Psoas muscle (tissue), 8 donors: Measurements from ENCODE around the gene RFX1. TPM values are rescaled to one million over a fixed set of nuclear protein-coding genes. Genes with fewer than 3 reads are reported as not detected.
"Not testable (repeated sequence)": the region's sequence is repeated elsewhere in the genome, so short reads cannot be mapped to it uniquely, and the experiment has no call there.

Source experiments
- ATAC-seq, 4 donors: fragments of 200-7000 bp; cut with Tn5 transposase; one replicate each; pipeline ENCODE4 v1.9.1; 2020; ENCODE audit warnings: moderate library complexity in 3 of 4, mild to moderate bottlenecking in 2 of 4
- DNase-seq, 2 donors: peaks; one replicate each; pipeline ENCODE4 v3.0.0-alpha.2; 2020
- H3K27ac ChIP-seq: fragments of 200-600 bp; one replicate; pipeline ENCODE4 v1.8.0; 2022
- H3K27me3 ChIP-seq, 3 donors: fragments of 200-600 bp in 1 of 3; one replicate each; pipeline versions ENCODE4 v1.6.1 to v1.8.0; 2013 to 2022; ENCODE audit warnings: low read length in 2 of 3, mild to moderate bottlenecking in 2 of 3, moderate library complexity in 1 of 3; ENCODE audit not compliant: insufficient read depth in 3 of 3
- H3K36me3 ChIP-seq, 2 donors: fragments of 200-600 bp in 1 of 2; one replicate each; pipeline versions ENCODE4 v1.6.1 to v1.8.0; 2013 to 2022; ENCODE audit warnings: low read depth in 1 of 2, mild to moderate bottlenecking in 1 of 2, moderate library complexity in 1 of 2; ENCODE audit not compliant: insufficient read depth in 1 of 2
- H3K4me1 ChIP-seq: fragments of 200-600 bp; one replicate; pipeline ENCODE4 v1.8.0; 2022
- H3K4me3 ChIP-seq: fragments of 200-600 bp; one replicate; pipeline ENCODE4 v1.8.0; 2022; ENCODE audit warnings: mild to moderate bottlenecking
- H3K9me3 ChIP-seq: fragments of 200-600 bp; one replicate; pipeline ENCODE4 v1.8.0; 2022
- WGBS, 3 donors: extraction: QIAGEN DNeasy Blood & Tissue Kit; methylation state at CpG; one replicate each; pipeline versions ENCODE4 v1.1.6 to v1.1.7; 2013; 5-methylcytosine and 5-hydroxymethylcytosine counted together
- intact Hi-C, 2 donors: fragments of 100-400 bp; cut with DNase I; formaldehyde crosslinking; loops; one replicate each; pipeline versions ENCODE4 v1.11.0 to v1.14.2; 2022
- polyA plus RNA-seq, 3 donors: library from polyadenylated mRNA; stranded (reverse); fragments of 200-250 nt; gene quantifications; one replicate each; pipeline ENCODE4 v1.2.3, GENCODE V29; 2013
- total RNA-seq, 4 donors: library from RNA; stranded (reverse); fragmentation: NEBNext Ultra II Directional in 2 of 4; extraction: Animal tissue kit (Norgen Biotek cat#: 25700) in 2 of 4; gene quantifications; one replicate each; pipeline versions ENCODE4 v1.2.1 to v1.2.4, GENCODE V29; 2021 to 2023
- TF ChIP-seq, protein P1 (sequence below): fragments of 200-600 bp; IDR thresholded peaks from one replicate; pipeline ENCODE4 v1.8.0; 2022; ENCODE audit warnings: antibody characterized with exemption
- donor health status: healthy with polysubstance abuse.
- donor health status: DM: no; HTN: no; CAD: no; lungs with moderate emphysema.
- donor health status: Bipolar disorder and iron deficiency.
- donor health status: healthy.
- donor health status: DM: yes; HTN: yes; CAD: no.
- donor health status: DM: no; HTN: no; CAD: no.
- donor health status: DM: no; HTN: no; CAD: no.
- donor health status: DM: yes; HTN: yes; CAD: no.

RFX1 gene
- total and polyA plus RNA-seq, 7 donors: 2.9 to 10.1 (median 6.4) TPM

- Histone ChIP-seq H3K4me3 (no peak overlapping the region), H3K4me1 (no peaks in the 10 kb centered on the region), H3K27me3 (no peaks in the 10 kb centered on the region), H3K27ac (peak overlapping the region; percentile 20), H3K9me3 (no peaks in the 10 kb centered on the region), H3K36me3 (no peaks in the 10 kb centered on the region)
- intact Hi-C loops: no loop called here
- no peak for DNase-seq
- WGBS, 3 donors: 38 to 67% (median 64%) methylated on average over 7 of the region's 7 CpGs
- TF ChIP-seq, protein P1, sequence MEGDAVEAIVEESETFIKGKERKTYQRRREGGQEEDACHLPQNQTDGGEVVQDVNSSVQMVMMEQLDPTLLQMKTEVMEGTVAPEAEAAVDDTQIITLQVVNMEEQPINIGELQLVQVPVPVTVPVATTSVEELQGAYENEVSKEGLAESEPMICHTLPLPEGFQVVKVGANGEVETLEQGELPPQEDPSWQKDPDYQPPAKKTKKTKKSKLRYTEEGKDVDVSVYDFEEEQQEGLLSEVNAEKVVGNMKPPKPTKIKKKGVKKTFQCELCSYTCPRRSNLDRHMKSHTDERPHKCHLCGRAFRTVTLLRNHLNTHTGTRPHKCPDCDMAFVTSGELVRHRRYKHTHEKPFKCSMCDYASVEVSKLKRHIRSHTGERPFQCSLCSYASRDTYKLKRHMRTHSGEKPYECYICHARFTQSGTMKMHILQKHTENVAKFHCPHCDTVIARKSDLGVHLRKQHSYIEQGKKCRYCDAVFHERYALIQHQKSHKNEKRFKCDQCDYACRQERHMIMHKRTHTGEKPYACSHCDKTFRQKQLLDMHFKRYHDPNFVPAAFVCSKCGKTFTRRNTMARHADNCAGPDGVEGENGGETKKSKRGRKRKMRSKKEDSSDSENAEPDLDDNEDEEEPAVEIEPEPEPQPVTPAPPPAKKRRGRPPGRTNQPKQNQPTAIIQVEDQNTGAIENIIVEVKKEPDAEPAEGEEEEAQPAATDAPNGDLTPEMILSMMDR: no peak
- no peak for ATAC-seq
Observed at GRCh38 chr19:14035706-14036105, 29.6 kb upstream of the RFX1 start.

DNA sequence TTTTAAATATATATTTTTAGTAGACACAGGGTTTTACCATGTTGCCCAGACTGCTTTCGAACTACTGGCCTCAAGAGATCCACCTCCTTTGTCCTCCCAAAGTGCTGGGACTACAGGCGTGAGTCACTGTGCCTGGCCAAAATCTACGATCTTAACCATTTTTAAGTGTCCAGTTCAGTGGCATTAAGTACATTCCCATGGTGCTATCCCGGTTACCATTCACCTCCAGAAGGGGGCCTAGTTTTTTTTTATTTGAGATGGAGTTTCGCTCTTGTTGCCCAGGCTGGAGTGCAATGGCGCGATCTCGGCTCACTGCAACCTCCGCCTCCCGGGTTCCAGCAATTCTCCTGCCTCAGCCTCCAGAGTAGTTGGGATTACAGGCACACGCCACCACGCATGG lies 29.0 kb upstream of the RFX1 start:
- DNase-seq, H3K27me3 ChIP-seq, H3K4me3 ChIP-seq, H3K9me3 ChIP-seq, H3K36me3 ChIP-seq, ATAC-seq, H3K4me1 ChIP-seq, intact Hi-C loops, H3K27ac ChIP-seq: not testable (repeated sequence)
- WGBS, 3 donors: 90 to 93% (median 91%) methylated on average over 12 of the region's 12 CpGs

DNA sequence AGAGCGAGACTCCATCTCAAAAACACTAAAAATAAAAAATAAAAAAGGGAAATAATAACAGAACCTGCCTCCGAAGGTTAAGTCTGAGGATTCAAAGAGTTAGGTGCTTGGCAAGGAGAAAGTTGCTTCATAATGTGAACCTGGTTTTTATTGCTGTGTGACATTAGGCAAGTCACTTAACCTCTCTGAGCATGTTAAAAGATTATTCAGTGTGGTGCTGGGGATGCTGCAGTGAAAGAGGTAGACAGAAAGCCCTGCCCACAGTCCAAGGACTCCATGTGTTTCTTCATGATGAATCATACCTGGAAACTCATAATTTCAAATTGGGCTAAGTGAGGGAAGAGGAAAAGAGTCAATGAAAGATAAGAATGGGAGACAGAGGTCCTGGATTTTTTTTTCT lies 27.8 kb upstream of the RFX1 start:
- ATAC-seq (no peak), DNase-seq (no peak)
- H3K4me3 ChIP-seq: no peak overlapping the region
- TF ChIP-seq, protein P1: no peak
- H3K4me1 ChIP-seq: no peaks in the 10 kb centered on the region
- H3K9me3 ChIP-seq: no peaks in the 10 kb centered on the region
- no peaks in the 10 kb centered on the region for H3K27me3 ChIP-seq
- H3K27ac ChIP-seq: no peak overlapping the region
- 96 to 97% (median 97%) methylated on average over 2 of the region's 2 CpGs for WGBS, 3 donors
- intact Hi-C loops: no loop called here
- H3K36me3 ChIP-seq: no peaks in the 10 kb centered on the region

GRCh38 chr19:14031719-14032480 lies 25.8 kb upstream of the RFX1 start, which contains the start of gene IL27RA:
TSS of gene IL27RA (plus strand) at chr19:14031762. CDS start at chr19:14031873, 111 bp downstream.
- Histone ChIP-seq H3K4me3 (peak within 1 kb of the TSS; percentile 76), H3K27ac (peak within 1 kb of the TSS; percentile 68), H3K4me1 (no peaks in the 10 kb centered on the region), H3K36me3 (no peaks in the 10 kb centered on the region), H3K9me3 (no peaks in the 10 kb centered on the region), H3K27me3 (no peaks in the 10 kb centered on the region)
- DNase-seq (peak; percentile 56 to 77), ATAC-seq (peak; percentile 74 to 89 (median 83))
- intact Hi-C loops: no loop called here
- 0 to 1% (median 0%) methylated on average over 44 to 63 of the region's 63 CpGs for WGBS, 3 donors
- TF ChIP-seq, protein P1: peak; percentile 47

- Histone ChIP-seq H3K27ac (peak overlapping the region; percentile 68), H3K4me1 (no peaks in the 10 kb centered on the region), H3K4me3 (peak overlapping the region; percentile 76), H3K36me3 (no peaks in the 10 kb centered on the region), H3K9me3 (no peaks in the 10 kb centered on the region), H3K27me3 (no peaks in the 10 kb centered on the region)
- intact Hi-C loops: no loop called here
- TF ChIP-seq, protein P1: no peak
- DNase-seq (peak in 1 of 2 donors; percentile 36), ATAC-seq (peak in 1 of 4 donors; percentile 14)
- WGBS, 3 donors: 26 to 40% (median 31%) methylated on average over 14 to 20 of the region's 20 CpGs
Observed at GRCh38 chr19:14030997-14031718, 25.0 kb upstream of the RFX1 start.
